Daoy (cell line): Measurements from ENCODE around the gene RGR. TPM values are rescaled to one million over a fixed set of nuclear protein-coding genes. Genes with fewer than 3 reads are reported as not detected.
A peak's percentile ranks its signal among the peaks of the same experiment; 100 is the strongest.

Experiments used
- DNase-seq: peaks from one replicate; pipeline ENCODE4 v3.0.0-alpha.2; 2015; ENCODE audit warnings: low read depth
- total RNA-seq: library from RNA; depleted of rRNA; stranded (reverse); fragments of >200 nt; shearing (Covaris generic); gene quantifications from 2 replicates; pipeline ENCODE4 v1.2.3, GENCODE V29; 2014; rRNA removed

The RGR gene
- total RNA-seq, 1 experiment from 2014 or later, result not detected

GRCh38 chr10:84294766-84295447, 50.1 kb downstream of the RGR start:
- DNase-seq, result no peak

DNA sequence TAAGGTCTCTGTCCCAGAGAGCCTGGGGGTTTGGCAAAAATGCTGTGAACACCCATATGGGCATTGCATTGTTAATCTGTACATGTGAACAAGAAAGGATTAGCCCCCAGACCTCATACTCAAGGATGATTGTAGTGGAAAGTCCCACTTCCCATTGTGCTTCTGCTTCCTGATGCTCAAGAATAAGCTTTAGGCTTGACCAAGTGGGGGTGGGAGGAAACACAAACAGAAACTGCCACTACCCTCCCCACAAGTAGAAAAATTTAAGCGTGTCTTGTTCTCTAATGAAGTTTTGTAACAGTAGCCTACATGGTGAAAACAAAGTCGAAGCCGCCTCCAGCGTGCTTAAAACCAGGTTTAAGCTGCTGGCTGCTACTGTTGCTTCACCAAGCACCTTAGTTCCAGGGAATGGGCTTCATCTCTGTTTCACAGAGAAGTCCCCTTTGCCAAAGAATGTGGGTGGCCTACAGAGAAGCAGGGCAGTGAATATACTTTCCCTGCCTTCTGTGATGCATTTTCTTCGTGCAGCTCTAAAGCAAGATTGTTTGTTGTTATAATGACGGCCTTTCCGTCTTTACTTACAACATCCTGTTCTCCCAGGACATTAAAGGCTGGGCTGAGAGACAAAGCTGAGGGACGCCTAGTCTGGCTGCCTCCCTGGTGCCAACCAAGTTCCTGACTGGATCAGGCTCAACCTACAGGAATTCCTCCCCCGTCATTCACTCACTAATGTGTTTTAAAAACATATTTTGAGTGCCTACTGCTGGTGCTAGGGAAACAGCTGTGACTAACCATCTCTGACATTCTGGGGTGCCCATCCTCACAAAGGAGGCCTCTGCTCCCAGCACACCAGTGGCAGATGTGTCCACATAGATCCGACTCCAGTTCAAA, 51.5 kb downstream of the RGR start:
- DNase-seq, result peak; percentile 82

DNA sequence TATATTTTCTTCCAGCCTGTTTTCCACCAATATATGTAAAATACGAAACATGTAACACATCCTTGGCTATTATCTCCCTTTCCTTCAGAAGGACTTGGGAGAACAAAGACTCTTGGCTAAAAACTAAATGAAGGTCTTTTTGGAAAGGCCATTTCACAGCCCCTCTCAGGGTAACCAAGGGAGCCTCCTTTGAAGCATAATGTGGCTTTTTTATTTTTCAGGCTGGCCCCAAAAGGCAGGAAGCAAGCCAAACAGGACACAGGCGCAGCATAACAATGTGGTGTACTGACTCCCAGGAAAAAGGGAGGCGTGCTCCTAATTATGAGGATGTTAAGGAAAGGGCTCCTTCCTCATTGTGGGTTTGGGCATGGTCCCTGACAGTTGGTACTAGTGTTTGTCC, 53.2 kb downstream of the RGR start:
- no peak for DNase-seq

- no peak for DNase-seq
Measured at GRCh38 chr10:84302223-84302622, 57.4 kb downstream of the RGR start.

DNA sequence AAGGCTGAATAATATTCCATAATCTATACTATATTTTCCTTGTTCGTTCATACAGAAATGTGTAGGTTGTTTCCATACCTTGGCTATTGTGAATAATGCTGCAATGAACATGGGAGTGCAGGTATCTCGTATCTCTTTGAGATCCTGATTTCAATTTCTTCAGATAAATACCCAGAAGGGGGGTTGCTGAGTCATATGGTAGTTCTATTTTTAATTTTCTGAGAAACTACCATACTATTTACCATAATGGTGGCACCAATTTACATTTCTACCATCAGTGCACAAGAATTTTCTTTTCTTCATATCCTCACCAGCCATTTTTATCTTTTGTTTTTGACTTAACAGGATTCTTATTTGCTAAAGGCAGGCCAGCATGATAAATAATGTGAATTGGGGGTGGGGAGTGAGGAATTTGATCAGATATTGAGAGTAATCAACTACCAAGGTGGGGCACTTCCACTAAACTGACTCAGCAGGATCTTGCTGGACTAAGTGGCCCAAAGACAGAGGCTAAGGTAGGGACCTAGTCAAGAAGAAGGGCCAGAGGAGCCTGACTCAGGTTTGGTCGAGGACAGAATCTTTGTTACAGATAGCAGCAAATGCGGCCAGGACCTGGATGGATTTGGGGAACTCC, 62.0 kb downstream of the RGR start:
- no peak for DNase-seq

DNA sequence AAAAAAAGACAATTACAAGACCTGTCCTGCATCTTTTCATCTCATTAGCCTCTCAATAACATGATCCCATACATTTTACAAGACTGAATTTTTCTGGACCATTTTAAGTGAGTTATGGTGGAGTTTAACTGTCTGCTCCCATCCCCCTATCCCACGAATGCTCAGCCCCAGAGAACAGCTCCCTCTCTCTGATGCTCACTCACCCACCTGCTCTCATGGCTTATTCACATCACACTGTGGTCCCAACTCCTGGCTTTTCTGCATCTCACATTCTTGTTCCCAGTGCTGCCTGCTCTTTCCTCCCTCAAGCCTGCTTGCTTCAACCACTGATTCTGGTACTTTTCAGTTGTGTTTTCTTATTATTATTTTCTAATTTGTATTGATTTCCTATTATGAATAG, 63.2 kb downstream of the RGR start:
- DNase-seq, result no peak

- DNase-seq, result peak; percentile 74
Measured at GRCh38 chr10:84308481-84309304, 63.8 kb downstream of the RGR start.

Other genes with a start within 250 kb of the RGR start
- 171 and 179 TPM in 2 replicates for gene GHITM, start 105.5 kb upstream of the RGR start, total RNA-seq
- not detected in 2 replicates for gene GPR15LG, start 71.3 kb upstream of the RGR start, total RNA-seq
- not detected in 2 replicates for gene CDHR1, start 50.5 kb upstream of the RGR start, total RNA-seq
- gene LRIT2, start 19.5 kb upstream of the RGR start, total RNA-seq, result not detected in 2 replicates
- gene LRIT1, start 3.5 kb upstream of the RGR start, total RNA-seq, result not detected in 2 replicates
- gene CCSER2, start 83.5 kb downstream of the RGR start, total RNA-seq, result 10.4 and 11.5 TPM in 2 replicates